NCI-H69 (cell line): ENCODE measurements around the gene CEP97.

Experiments used
- DNase-seq: peaks from one replicate; lab custom pipeline; 2025; lab: John Stamatoyannopoulos, UW

Gene CEP97

DNA sequence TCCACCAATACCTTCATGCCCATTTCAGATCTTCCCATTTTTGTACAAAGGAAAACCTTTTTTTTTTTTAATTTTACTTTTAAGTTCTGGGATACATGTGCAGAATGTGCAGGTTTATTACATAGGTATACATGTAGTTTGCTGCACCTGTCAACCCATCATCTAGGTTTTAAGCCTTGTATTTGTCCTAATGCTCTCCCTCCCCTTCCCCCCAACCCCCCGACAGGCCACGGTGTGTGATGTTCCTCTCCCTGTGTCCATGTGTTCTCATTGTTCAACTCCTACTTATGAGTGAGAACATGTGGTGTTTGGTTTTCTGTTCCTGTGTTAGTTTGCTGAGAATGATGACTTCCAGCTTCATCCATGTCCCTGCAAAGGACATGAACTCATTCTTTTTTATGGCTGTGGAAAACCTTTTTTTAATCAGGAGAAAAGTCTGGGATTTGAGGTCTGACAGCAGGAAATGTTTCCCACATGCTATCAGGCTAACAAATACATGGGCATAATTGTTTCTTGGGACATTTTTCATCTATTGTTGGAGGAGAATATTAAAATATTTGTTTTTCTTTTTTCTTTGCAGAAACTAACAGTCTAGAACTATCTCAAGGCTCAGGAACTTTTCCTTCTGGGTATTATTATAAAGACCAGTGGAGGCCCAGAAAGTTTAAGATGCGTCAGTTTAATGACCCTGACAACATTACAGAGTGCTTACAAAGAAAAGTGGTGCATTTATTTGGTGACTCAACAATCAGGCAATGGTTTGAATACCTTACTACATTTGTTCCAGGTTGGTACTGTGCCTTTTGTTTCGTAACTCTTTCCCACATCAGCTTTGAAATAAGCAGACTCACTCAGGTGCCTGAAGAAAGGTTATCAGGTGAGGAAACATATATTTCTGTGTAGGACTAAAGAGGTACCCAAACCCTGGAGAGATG lies 92.1 kb downstream of the CEP97 start:
- DNase-seq, result no peak

DNA sequence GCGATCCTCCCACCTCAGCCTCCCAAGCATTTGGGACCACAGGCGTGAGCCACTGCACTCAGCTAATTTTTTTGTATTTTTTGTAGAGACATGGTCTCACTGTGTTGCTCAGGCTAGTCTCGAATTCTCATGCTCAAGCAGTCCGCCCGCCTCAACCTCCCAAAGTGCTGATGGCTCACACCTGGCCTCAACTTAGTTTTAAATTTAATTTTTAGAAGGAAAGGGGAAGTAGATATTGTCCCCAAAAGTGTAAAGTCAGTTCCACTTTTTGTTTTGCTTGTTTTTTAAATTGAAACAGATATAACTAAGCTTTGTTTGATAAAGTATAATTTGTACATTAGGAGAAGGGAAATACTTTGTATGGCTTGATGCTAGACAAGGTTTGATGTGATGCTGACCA lies 93.6 kb downstream of the CEP97 start:
- DNase-seq, result no peak

DNA sequence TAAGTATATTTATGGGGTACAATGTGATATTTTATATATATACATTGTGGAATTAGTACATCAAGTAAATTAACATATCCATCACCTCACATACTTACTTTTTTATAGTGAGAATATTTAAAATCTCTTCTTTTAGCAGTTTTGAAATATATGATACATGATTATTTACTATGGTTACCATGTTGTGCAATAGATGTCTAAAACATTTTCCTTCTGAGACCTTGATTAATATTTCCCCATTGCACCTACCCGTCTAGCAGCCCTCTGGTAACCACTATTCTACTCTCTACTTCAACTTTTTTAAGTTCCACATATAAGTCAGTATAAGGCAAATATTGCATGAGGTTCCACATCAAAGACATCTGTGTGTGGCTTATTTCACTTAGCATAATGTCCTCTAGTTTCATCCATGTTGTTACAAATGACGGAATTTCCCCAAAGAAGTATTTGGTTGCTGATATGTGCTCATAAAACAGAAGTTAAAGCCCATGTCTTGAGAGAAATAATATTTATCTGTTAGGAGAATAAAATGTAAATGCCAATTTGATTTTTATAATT lies 95.3 kb downstream of the CEP97 start:
- DNase-seq, result no peak
